Measurements from ENCODE around the gene SCN7A. TPM values are rescaled to one million over a fixed set of nuclear protein-coding genes. Genes with fewer than 3 reads are reported as not detected.

Gene SCN7A
- total RNA-seq, 1 donor from 2014 or later: 0.36 TPM

- H3K79me2 ChIP-seq (ENCODE audit: insufficient read depth, low read length): no peaks in the 10 kb centered on the region
- H3K4me2 ChIP-seq (ENCODE audit: low read length): no peak overlapping the region
- H3K4me1 ChIP-seq (ENCODE audit: insufficient read depth, low read length): peaks cover 3% of the 10 kb centered on the region
- no peak overlapping the region for H3K4me3 ChIP-seq (ENCODE audit: insufficient read depth, low read depth, low read length)
- H3K27ac Mint-ChIP-seq (ENCODE audit: unreplicated experiment): no peak overlapping the region
- H2AFZ ChIP-seq (ENCODE audit: low read depth, low read length): no peak overlapping the region
- H3K27me3 ChIP-seq (ENCODE audit: insufficient read depth, low read length): no peaks in the 10 kb centered on the region
- H3K27me3 Mint-ChIP-seq (ENCODE audit: low read depth, unreplicated experiment): no peaks in the 10 kb centered on the region
- no peaks in the 10 kb centered on the region for H3K9me3 Mint-ChIP-seq (ENCODE audit: unreplicated experiment)
- no peak overlapping the region for H3K27ac ChIP-seq (ENCODE audit: low read depth, low read length)
- no peaks in the 10 kb centered on the region for H3K36me3 Mint-ChIP-seq (ENCODE audit: low read depth, unreplicated experiment)
- H3K4me3 Mint-ChIP-seq (ENCODE audit: unreplicated experiment): no peak overlapping the region
- H3K4me1 Mint-ChIP-seq (ENCODE audit: low read depth, unreplicated experiment): peaks cover 10% of the 10 kb centered on the region
- H3K9me3 ChIP-seq (ENCODE audit: insufficient read depth, low read depth, low read length): no peaks in the 10 kb centered on the region
- no peaks in the 10 kb centered on the region for H4K20me1 ChIP-seq (ENCODE audit: insufficient read depth, low read length)
- no peak for DNase-seq (ENCODE audit: low read depth)
- no peak overlapping the region for H3K9ac ChIP-seq (ENCODE audit: low read length)
- H3K36me3 ChIP-seq (ENCODE audit: insufficient read depth, low read length): no peaks in the 10 kb centered on the region
- TF ChIP-seq CTCF (IDR thresholded peaks at IDR 0.05; ENCODE audit: insufficient read depth, low read depth, low read length) (no peak), EZH2 (IDR thresholded peaks at IDR 0.05; ENCODE audit: insufficient read depth, low read length) (no peak)
- no peak for FAIRE-seq
Observed at GRCh38 chr2:166364476-166365161, 129.4 kb downstream of the SCN7A start.

GRCh38 chr2:166361351-166362153, 132.5 kb downstream of the SCN7A start:
- FAIRE-seq (no peak), DNase-seq (ENCODE audit: low read depth) (peak; percentile 55)
- peak overlapping the region; percentile 11 for H3K4me2 ChIP-seq (ENCODE audit: low read length)
- H3K9ac ChIP-seq (ENCODE audit: low read length): no peak overlapping the region
- H3K27ac Mint-ChIP-seq (ENCODE audit: unreplicated experiment): peak overlapping the region; percentile 90
- no peaks in the 10 kb centered on the region for H4K20me1 ChIP-seq (ENCODE audit: insufficient read depth, low read length)
- TF ChIP-seq CTCF (IDR thresholded peaks at IDR 0.05; ENCODE audit: insufficient read depth, low read depth, low read length): peak; percentile 63
- no peak for TF ChIP-seq EZH2 (IDR thresholded peaks at IDR 0.05; ENCODE audit: insufficient read depth, low read length)
- no peaks in the 10 kb centered on the region for H3K9me3 Mint-ChIP-seq (ENCODE audit: unreplicated experiment)
- H2AFZ ChIP-seq (ENCODE audit: low read depth, low read length): no peak overlapping the region
- no peak overlapping the region for H3K4me3 ChIP-seq (ENCODE audit: insufficient read depth, low read depth, low read length)
- no peaks in the 10 kb centered on the region for H3K9me3 ChIP-seq (ENCODE audit: insufficient read depth, low read depth, low read length)
- no peaks in the 10 kb centered on the region for H3K79me2 ChIP-seq (ENCODE audit: insufficient read depth, low read length)
- H3K4me3 Mint-ChIP-seq (ENCODE audit: unreplicated experiment): no peak overlapping the region
- H3K36me3 ChIP-seq (ENCODE audit: insufficient read depth, low read length): no peaks in the 10 kb centered on the region
- peaks cover 3% of the 10 kb centered on the region for H3K4me1 ChIP-seq (ENCODE audit: insufficient read depth, low read length)
- no peak overlapping the region for H3K27ac ChIP-seq (ENCODE audit: low read depth, low read length)
- H3K4me1 Mint-ChIP-seq (ENCODE audit: low read depth, unreplicated experiment): peaks cover 10% of the 10 kb centered on the region
- no peaks in the 10 kb centered on the region for H3K27me3 ChIP-seq (ENCODE audit: insufficient read depth, low read length)
- no peaks in the 10 kb centered on the region for H3K27me3 Mint-ChIP-seq (ENCODE audit: low read depth, unreplicated experiment)
- H3K36me3 Mint-ChIP-seq (ENCODE audit: low read depth, unreplicated experiment): no peaks in the 10 kb centered on the region
